Measurements from ENCODE around the gene LRRC38.

DNA sequence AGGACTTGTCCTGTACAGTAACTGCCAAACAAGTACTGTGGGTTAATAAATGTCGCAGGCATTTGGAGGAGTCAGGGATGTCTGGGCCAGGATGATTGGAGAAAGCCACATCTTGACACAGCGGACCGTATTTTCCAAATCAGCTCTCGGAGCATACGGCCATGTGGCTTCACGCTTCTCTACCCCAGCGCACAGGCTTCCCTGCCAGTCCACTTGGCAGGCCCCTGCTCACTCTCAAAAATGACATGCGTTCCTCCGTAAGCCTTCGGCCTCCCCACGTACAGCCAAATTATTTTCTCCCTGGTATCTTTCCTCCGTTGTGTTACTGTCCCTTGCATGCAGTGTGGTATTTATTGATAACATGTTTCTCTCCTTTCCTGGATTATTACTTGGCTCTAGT lies 7.2 kb upstream of the LRRC38 start:
- TF ChIP-seq, protein P1, sequence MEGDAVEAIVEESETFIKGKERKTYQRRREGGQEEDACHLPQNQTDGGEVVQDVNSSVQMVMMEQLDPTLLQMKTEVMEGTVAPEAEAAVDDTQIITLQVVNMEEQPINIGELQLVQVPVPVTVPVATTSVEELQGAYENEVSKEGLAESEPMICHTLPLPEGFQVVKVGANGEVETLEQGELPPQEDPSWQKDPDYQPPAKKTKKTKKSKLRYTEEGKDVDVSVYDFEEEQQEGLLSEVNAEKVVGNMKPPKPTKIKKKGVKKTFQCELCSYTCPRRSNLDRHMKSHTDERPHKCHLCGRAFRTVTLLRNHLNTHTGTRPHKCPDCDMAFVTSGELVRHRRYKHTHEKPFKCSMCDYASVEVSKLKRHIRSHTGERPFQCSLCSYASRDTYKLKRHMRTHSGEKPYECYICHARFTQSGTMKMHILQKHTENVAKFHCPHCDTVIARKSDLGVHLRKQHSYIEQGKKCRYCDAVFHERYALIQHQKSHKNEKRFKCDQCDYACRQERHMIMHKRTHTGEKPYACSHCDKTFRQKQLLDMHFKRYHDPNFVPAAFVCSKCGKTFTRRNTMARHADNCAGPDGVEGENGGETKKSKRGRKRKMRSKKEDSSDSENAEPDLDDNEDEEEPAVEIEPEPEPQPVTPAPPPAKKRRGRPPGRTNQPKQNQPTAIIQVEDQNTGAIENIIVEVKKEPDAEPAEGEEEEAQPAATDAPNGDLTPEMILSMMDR (tag by site-specific recombination; IDR thresholded peaks at IDR 0.05): no peak
- TF ChIP-seq IKZF3 (tag by site-specific recombination; IDR thresholded peaks at IDR 0.05) (no peak), ZNF510 (tag by site-specific recombination; IDR thresholded peaks at IDR 0.05; ENCODE audit: insufficient replicate concordance) (no peak), ZNF791 (tag by site-specific recombination; IDR thresholded peaks at IDR 0.05) (no peak), MEIS1 (CRISPR knock-in tag; IDR thresholded peaks at IDR 0.05; ENCODE audit: borderline replicate concordance) (no peak), ZNF830 (tag by site-specific recombination; IDR thresholded peaks at IDR 0.05; ENCODE audit: low read depth) (no peak), ZNF24 (tag by site-specific recombination; IDR thresholded peaks at IDR 0.05) (no peak), OSR2 (tag by site-specific recombination; IDR thresholded peaks at IDR 0.05) (no peak), ZBTB1 (tag by site-specific recombination; IDR thresholded peaks at IDR 0.05) (no peak)
- TF ChIP-seq, protein P2, sequence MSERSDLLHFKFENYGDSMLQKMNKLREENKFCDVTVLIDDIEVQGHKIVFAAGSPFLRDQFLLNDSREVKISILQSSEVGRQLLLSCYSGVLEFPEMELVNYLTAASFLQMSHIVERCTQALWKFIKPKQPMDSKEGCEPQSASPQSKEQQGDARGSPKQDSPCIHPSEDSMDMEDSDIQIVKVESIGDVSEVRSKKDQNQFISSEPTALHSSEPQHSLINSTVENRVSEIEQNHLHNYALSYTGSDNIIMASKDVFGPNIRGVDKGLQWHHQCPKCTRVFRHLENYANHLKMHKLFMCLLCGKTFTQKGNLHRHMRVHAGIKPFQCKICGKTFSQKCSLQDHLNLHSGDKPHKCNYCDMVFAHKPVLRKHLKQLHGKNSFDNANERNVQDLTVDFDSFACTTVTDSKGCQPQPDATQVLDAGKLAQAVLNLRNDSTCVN (tag by site-specific recombination; optimal IDR thresholded peaks at IDR 0.05): no peak
- TF ChIP-seq, protein P3, sequence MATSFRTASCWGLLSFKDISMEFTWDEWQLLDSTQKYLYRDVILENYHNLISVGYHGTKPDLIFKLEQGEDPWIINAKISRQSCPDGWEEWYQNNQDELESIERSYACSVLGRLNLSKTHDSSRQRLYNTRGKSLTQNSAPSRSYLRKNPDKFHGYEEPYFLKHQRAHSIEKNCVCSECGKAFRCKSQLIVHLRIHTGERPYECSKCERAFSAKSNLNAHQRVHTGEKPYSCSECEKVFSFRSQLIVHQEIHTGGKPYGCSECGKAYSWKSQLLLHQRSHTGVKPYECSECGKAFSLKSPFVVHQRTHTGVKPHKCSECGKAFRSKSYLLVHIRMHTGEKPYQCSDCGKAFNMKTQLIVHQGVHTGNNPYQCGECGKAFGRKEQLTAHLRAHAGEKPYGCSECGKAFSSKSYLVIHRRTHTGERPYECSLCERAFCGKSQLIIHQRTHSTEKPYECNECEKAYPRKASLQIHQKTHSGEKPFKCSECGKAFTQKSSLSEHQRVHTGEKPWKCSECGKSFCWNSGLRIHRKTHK (tag by site-specific recombination; IDR thresholded peaks at IDR 0.05): no peak
- TF ChIP-seq, protein P4, sequence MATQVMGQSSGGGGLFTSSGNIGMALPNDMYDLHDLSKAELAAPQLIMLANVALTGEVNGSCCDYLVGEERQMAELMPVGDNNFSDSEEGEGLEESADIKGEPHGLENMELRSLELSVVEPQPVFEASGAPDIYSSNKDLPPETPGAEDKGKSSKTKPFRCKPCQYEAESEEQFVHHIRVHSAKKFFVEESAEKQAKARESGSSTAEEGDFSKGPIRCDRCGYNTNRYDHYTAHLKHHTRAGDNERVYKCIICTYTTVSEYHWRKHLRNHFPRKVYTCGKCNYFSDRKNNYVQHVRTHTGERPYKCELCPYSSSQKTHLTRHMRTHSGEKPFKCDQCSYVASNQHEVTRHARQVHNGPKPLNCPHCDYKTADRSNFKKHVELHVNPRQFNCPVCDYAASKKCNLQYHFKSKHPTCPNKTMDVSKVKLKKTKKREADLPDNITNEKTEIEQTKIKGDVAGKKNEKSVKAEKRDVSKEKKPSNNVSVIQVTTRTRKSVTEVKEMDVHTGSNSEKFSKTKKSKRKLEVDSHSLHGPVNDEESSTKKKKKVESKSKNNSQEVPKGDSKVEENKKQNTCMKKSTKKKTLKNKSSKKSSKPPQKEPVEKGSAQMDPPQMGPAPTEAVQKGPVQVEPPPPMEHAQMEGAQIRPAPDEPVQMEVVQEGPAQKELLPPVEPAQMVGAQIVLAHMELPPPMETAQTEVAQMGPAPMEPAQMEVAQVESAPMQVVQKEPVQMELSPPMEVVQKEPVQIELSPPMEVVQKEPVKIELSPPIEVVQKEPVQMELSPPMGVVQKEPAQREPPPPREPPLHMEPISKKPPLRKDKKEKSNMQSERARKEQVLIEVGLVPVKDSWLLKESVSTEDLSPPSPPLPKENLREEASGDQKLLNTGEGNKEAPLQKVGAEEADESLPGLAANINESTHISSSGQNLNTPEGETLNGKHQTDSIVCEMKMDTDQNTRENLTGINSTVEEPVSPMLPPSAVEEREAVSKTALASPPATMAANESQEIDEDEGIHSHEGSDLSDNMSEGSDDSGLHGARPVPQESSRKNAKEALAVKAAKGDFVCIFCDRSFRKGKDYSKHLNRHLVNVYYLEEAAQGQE (tag by site-specific recombination; IDR thresholded peaks at IDR 0.05): no peak

Measured in HEK293 (cell line).